ENCODE measurements around the gene SLC6A6.
"Not testable (repeated sequence)": the region's sequence is repeated elsewhere in the genome, so short reads cannot be mapped to it uniquely, and the experiment has no call there.

SLC6A6 gene

DNA sequence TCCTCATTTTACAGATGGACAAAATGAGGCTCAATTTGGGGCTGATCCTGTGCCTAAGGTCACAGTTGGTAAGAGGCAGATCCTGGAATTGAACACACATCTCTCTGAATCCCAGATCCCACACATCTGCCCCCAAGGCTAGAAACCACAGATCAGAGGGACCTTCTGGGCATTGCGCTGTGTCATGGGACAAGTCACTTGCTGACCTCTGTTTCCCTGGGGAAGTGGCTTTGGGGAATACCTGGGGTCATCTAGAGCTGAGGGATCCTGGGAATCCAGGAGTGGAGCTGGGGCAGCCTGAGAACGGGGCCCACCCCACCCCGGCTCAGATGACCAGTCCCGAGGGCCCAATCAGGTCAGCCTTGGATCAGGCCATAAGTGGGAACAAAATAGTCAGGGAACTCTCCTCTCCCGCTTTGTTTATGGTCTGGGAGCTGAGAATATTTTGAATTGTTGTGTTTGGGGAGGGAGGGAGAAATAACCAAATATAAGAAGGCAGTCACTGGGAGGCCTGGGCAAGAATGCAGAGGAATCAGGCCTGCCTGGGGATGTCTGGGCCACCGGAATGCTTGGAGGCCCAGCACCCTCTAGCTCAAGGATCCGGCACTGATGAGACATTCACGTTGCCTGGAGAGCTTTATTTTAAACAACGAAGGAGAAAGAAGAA is 8.8 kb upstream of the SLC6A6 start:
- in situ Hi-C loops (cut with HindIII; ENCODE audit: low pct_ligation_motif_present, low pct_unique_long_range_greater_than_20kb, low sequenced_read_pairs): no loop called here

GRCh38 chr3:14396031-14396692 is 6.2 kb upstream of the SLC6A6 start:
- in situ Hi-C loops (cut with HindIII; ENCODE audit: low pct_ligation_motif_present, low pct_unique_long_range_greater_than_20kb, low sequenced_read_pairs): no loop called here

More for the DNA sequence above, 8.8 kb upstream of the SLC6A6 start:
- DNase-seq: no peak

GRCh38 chr3:14397046-14397445 is 5.4 kb upstream of the SLC6A6 start:
- no peak for DNase-seq
- in situ Hi-C loops (cut with HindIII; ENCODE audit: low pct_ligation_motif_present, low pct_unique_long_range_greater_than_20kb, low sequenced_read_pairs): no loop called here

More at GRCh38 chr3:14396031-14396692, 6.2 kb upstream of the SLC6A6 start:
- DNase-seq: no peak

DNA sequence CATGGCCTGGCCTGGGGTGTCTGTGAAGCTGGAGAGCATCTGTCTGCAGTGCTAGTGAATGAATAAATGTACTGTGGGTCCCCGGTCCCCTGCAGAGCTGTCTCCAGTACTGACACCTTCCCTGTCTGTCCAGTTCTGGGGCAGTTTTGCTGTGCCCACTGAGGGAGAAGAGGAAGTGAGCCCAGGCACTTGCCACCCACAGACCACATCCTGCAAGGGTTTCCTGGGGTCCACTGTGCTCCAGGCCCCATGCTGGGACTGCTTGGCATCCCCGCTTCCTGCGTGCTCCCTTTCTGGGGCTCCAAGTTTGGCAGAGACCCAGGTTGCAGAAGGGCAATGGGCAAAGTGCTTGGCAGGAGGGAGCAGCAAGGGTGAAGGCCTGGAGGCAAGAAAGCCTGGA is 4.9 kb upstream of the SLC6A6 start:
- no peak for DNase-seq
- in situ Hi-C loops (cut with HindIII; ENCODE audit: low pct_ligation_motif_present, low pct_unique_long_range_greater_than_20kb, low sequenced_read_pairs): no loop called here

DNA sequence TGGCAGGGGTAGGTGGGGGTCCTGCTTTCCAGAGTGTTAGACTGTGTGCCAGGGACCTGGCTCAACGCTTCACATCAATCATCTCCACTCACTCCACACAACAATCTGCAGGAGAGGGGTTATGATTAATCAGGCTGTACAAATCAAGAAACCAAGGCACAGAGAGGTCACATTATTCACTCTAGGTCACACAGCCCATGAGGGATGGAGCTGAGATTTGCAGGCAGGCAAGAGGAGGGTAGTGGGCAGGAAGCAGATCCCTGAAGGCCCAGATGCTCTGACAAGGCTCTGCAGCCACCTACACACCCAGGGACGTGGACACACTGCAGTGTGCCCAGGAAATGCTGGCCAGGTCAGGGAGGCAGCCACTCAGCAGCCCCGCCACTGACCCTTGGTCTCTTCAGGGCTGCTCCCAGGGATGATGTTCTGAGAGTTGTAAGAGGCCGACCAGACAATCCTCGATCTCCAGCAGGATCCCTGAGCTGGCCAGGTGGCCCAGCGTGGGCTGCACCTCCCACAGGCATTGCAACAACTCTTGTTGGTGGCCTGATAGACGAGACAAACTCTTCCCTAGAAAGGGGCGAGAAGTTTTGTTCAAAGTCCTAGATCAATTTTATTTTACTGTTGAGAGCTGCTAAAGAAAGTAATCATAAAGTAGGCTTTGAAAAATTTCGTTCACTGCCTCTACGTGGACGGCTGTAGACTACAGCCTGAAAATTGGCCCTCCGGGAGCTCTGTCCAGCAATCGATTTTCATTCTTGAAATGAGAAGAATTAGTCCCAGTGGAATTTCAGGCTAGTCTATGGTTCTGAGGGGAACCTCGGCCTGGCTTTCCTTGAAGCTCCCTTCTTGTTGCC is 4.2 kb upstream of the SLC6A6 start:
- DNase-seq: no peak
- in situ Hi-C loops (cut with HindIII; ENCODE audit: low pct_ligation_motif_present, low pct_unique_long_range_greater_than_20kb, low sequenced_read_pairs): no loop called here

GRCh38 chr3:14398797-14399106 is 3.7 kb upstream of the SLC6A6 start:
- in situ Hi-C loops (cut with HindIII; ENCODE audit: low pct_ligation_motif_present, low pct_unique_long_range_greater_than_20kb, low sequenced_read_pairs): no loop called here
- no peak for DNase-seq

- no peak for DNase-seq
- in situ Hi-C loops (cut with HindIII; ENCODE audit: low pct_ligation_motif_present, low pct_unique_long_range_greater_than_20kb, low sequenced_read_pairs): no loop called here
Measured at GRCh38 chr3:14401692-14402303, 608 bp upstream of the SLC6A6 start.

DNA sequence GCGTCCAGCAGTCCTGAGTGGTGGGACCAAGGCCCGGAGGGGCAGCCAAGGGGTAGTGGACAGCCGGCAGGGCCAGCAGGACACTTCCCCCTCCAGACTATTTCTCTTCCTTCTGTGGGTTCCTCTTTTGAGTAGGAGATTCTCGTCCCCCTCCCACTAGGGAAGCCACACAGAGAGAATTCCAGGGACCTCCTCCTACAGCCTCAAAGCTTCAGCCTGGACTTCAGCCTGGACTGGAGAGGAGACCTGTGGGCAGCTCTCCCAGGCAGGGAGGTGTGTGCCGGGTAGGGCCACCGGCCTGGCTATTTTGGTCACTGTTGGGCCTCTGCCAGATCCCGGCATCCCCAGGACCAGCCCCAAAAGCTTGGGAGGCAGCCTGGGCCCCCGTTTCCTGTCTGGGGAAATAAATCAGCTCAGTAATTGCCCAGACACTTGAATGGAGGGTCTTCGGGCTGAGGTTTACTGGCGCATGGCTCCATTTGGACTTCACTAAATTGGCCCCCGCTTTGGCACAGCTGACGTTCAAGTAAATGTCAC is 1.3 kb downstream of the SLC6A6 start:
- peak; percentile 24 for DNase-seq
- in situ Hi-C loops (cut with HindIII; ENCODE audit: low pct_ligation_motif_present, low pct_unique_long_range_greater_than_20kb, low sequenced_read_pairs): no loop called here

GRCh38 chr3:14404186-14404585 is 1.8 kb downstream of the SLC6A6 start:
- no peak for DNase-seq

DNA sequence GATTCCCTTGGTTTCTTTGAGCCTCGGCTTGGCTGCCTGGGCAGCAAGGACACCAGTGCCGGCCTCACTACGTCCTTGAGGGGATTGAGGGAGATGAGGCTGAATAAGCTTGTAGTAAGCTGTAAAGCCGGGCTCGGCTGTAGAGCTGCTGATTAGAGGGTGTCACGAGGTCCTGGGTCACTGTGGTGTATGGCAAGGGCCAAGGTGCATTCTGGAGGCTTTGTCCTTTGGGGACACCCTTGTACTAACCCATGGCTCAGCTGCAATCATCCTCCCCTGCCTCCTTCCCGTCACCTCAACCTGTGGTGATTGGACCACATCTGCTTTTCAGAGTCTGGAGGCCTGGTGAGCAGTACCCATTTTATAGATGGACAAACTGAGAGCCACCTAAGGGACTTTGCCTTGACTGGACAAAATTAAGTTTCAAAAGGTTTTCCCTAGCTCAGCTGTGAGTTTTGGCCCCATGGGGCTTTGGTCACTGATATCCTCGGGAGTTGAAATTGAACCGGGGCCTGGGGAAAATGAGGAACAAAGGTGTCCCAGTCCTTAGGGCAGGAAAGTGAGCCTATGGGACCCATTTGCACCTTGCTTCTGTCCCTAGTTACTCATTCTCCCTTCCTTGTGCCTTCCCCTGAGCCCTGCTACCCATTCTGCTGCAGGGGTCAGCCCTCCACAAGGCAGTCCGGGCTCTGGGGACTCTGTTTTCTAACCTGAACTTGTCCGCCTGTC is 2.4 kb downstream of the SLC6A6 start:
- no peak for DNase-seq
- in situ Hi-C loops (cut with HindIII; ENCODE audit: low pct_ligation_motif_present, low pct_unique_long_range_greater_than_20kb, low sequenced_read_pairs): no loop called here

More at GRCh38 chr3:14404186-14404585, 1.8 kb downstream of the SLC6A6 start:
- in situ Hi-C loops (cut with HindIII; ENCODE audit: low pct_ligation_motif_present, low pct_unique_long_range_greater_than_20kb, low sequenced_read_pairs): no loop called here

GRCh38 chr3:14405360-14406238 is 3.2 kb downstream of the SLC6A6 start:
- in situ Hi-C loops (cut with HindIII; ENCODE audit: low pct_ligation_motif_present, low pct_unique_long_range_greater_than_20kb, low sequenced_read_pairs): no loop called here
- DNase-seq: peak; percentile 54

GRCh38 chr3:14406336-14406735 is 3.9 kb downstream of the SLC6A6 start:
- no peak for DNase-seq
- in situ Hi-C loops (cut with HindIII; ENCODE audit: low pct_ligation_motif_present, low pct_unique_long_range_greater_than_20kb, low sequenced_read_pairs): no loop called here

DNA sequence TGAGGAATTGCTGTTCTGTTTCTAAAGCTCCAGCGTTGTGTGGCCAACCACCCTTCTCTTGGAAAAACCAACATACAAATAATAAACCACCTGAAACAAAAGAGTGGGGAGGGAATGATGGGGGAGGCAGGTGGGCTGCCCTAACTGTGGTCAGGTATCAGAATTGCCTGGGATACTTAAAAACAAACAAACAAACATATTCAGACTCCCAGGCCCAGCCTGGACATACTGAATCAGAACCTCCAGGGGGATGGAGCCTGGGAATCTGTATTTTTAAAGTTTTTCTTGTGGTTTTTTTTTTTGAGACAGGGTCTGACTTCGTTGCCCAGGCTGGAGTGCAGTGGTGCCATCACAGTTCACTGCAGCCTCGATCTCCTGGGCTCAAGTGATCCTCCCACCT is 4.4 kb downstream of the SLC6A6 start:
- in situ Hi-C loops (cut with HindIII; ENCODE audit: low pct_ligation_motif_present, low pct_unique_long_range_greater_than_20kb, low sequenced_read_pairs): no loop called here

DNA sequence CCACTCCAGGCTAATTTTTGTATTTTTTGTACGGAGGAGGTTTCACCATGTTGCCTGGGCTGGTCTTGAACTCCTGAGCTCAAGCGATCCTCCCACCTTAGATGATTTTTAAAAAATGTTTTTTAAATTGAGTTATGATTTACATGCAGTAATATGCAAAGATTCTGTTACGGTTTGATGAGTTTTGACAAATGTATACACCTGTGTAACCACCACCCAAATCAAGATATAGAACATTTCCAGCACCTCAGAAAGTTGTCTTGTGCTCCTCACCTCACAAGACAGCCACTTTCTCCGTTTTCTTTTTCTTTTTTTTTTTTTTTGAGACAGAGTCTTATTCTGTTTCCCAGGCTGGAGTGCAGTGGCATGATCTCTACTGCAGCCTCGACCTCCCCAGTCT is 4.8 kb downstream of the SLC6A6 start:
- no peak for DNase-seq
- in situ Hi-C loops (cut with HindIII; ENCODE audit: low pct_ligation_motif_present, low pct_unique_long_range_greater_than_20kb, low sequenced_read_pairs): no loop called here

More for the DNA sequence above, 4.4 kb downstream of the SLC6A6 start:
- no peak for DNase-seq

DNA sequence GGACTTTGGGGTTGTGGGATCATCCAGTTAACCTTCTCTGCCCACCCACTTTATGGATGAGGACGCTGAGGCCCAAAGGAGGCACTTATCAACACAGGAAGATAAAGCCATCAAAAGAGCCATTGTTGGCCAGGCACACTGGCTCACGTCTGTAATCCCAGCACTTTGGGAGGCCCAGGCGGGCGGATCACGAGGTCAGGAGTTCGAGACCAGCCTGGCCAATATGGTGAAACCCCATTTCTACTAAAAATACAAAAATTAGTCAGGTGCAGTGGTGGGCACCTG is 7.3 kb downstream of the SLC6A6 start:
- in situ Hi-C loops (cut with HindIII; ENCODE audit: low pct_ligation_motif_present, low pct_unique_long_range_greater_than_20kb, low sequenced_read_pairs); DNase-seq: not testable (repeated sequence)

DNA sequence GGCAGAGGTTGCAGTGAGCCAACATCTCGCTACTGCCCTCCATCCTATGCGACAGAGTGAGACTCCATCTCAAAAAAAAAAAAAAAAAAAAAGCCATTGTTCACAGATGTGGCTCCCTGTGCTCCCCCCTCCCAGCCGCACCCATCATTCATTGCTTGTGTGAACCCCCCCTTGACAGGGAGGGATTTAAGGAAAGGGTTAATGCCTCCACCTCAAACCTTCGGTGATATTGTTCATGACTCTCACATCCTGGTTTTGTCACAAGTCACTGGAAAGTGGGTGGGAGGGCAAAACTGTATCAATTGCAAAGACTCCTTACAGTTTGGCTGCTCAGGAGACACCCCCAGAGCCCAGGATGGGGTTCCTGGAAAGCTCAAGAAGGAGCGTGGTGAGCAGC is 7.7 kb downstream of the SLC6A6 start:
- in situ Hi-C loops (cut with HindIII; ENCODE audit: low pct_ligation_motif_present, low pct_unique_long_range_greater_than_20kb, low sequenced_read_pairs): no loop called here
- DNase-seq: no peak

DNA sequence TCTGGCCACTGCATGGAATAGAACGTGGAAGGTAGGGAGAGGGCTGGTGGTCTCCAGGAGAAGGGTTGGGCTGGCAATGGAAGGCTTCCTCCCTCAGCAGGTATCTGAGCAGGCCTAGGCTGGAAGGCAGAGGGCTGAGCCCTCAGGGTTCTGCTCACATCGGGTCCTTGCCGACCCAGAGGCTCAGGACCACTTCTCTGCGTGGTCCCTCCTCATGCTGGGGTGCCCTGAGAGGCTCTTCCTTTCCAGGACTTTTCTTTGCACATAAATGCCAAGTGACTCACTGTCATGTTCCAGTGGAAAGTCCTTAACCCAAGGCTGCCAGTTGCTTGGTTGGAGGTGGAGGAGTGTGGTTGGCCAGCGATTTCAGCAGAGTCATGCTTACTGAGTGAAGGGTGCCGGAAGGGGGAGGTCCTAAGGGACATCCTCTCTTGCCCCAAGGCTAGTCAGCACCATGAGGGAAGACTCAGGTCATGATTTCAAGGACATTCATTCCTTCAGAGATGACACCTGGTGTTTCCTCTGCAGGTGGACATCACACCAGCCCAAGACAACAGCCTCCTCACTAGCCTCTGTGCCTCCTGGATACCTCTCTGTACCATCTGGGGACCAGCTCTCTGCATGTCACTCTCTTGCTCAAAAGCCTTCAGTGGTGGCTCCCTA is 8.2 kb downstream of the SLC6A6 start:
- DNase-seq: peak; percentile 94
- in situ Hi-C loops (cut with HindIII; ENCODE audit: low pct_ligation_motif_present, low pct_unique_long_range_greater_than_20kb, low sequenced_read_pairs): no loop called here

All from ACHN (cell line).